Activated CD8-positive, alpha-beta T cell treated with anti-CD3 and anti-CD28 coated beads for 36 hours (primary cell): ENCODE results near the gene PPFIA2. TPM values are rescaled to one million over a fixed set of nuclear protein-coding genes. Genes with fewer than 3 reads are reported as not detected.

Experiments
- ATAC-seq: fragments of 200-7000 bp; cut with Tn5 transposase; one replicate; pipeline ENCODE4 v1.10.0; 2021; ENCODE audit warnings: mild to moderate bottlenecking, moderate library complexity
- CTCF ChIA-PET: fragments of 350-600 bp; sonication (Branson Sonifier 250); formaldehyde crosslinking; loops from one replicate; lab custom pipeline; 2021; ENCODE audit warnings: antibody characterized with exemption; lab: Charles Lee
- POLR2A ChIA-PET: fragments of 350-600 bp; sonication (Branson Sonifier 250); formaldehyde crosslinking; loops from one replicate; lab custom pipeline; 2021; ENCODE audit warnings: antibody characterized with exemption; lab: Charles Lee
- DNase-seq: peaks from one replicate; pipeline ENCODE4 v3.0.0-alpha.2; 2020
- H3K27ac Mint-ChIP-seq: one replicate; pipeline ENCODE4 v1.8.0; 2021; ENCODE audit warnings: mild to moderate bottlenecking, mixed read lengths
- H3K27me3 Mint-ChIP-seq: one replicate; pipeline ENCODE4 v1.8.0; 2021; ENCODE audit warnings: mixed read lengths
- H3K36me3 Mint-ChIP-seq: one replicate; pipeline ENCODE4 v1.8.0; 2021; ENCODE audit warnings: low read depth, mixed read lengths
- H3K4me1 Mint-ChIP-seq: one replicate; pipeline ENCODE4 v1.8.0; 2021; ENCODE audit warnings: low read depth, mixed read lengths
- H3K4me3 Mint-ChIP-seq: one replicate; pipeline ENCODE4 v1.8.0; 2021; ENCODE audit warnings: mild to moderate bottlenecking, moderate library complexity, mixed read lengths
- H3K9me3 Mint-ChIP-seq: one replicate; pipeline ENCODE4 v1.8.0; 2021; ENCODE audit warnings: mixed read lengths
- intact Hi-C: fragments of 100-400 bp; cut with micrococcal nuclease; formaldehyde crosslinking; loops from one replicate; pipeline ENCODE4 v1.10.0; 2022
- total RNA-seq, 2 experiments: library from RNA; stranded (reverse); gene quantifications; one replicate each; pipeline ENCODE4 v1.2.3, GENCODE V29; 2021
- TF ChIP-seq, protein P1 (sequence below): fragments of 200-600 bp; IDR thresholded peaks from one replicate; pipeline ENCODE4 v1.8.0; 2022; ENCODE audit warnings: antibody characterized with exemption, mild to moderate bottlenecking

The PPFIA2 gene
- total RNA-seq, 2 experiments from 2014 or later, result not detected

DNA sequence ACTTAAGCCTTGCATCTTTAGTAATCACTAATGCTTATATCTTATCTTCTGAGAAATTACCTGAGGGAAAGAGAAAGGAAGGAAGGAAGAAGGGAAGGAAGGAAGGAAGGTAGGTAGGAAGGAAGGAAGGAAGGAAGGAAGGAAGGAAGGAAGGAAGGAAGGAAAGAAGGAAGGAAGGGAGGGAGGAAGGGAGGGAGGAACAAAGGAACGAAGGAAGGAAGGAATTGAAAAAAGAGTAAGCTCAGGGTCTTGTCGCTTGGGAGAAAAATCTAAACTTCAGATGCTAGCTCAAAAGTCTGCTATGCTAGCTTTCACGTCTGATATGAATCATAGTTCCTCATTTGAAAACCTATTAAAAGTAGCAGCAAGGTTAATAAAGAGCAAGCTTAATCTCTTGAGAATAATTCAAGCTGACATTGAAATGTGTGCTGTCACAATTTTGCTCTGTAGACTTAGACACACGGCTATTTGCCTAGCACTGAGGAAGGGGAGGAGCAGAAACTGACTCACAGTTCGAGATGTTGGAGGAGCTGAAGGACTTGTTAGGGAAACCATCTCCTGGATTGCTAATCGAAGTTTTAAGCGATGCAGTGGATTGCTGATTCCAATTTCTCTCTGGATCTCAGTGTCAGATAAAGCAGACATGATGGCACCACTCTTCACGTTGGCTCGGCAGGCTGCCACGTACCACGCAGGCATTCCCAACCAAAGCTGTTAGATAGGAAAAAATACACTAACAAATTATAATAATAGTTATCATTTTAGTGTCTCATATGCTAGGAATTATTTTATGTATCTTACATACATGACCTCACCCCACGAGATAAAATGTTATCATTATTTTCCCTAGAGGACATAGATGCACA is 464.6 kb downstream of the PPFIA2 start:
- DNase-seq, result no peak

DNA sequence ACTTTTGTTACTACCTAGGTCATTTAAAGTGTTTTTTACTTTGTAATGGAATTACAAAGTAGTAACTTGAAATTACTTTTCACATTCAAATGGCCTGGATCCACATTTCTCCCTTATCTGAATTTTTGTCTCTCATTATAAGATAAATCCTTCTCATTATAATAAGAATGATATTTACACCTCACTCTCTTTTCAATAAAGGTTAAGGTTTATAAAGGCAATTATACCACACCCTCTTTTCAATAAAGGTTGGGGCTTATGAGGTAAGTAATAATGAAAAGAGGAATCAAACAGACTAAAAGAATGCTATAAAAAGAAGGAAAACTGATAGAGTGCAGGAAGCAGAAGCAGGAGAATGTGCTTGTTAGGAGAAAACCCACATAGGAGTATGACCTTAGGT is 470.5 kb downstream of the PPFIA2 start:
- Mint-ChIP-seq H3K9me3 (peaks cover under 1% of the 10 kb centered on the region), H3K4me1 (no peaks in the 10 kb centered on the region), H3K27me3 (no peaks in the 10 kb centered on the region), H3K4me3 (no peak overlapping the region), H3K36me3 (no peaks in the 10 kb centered on the region), H3K27ac (no peak overlapping the region)
- intact Hi-C loops, result no loop called here
- TF ChIP-seq, protein P1, sequence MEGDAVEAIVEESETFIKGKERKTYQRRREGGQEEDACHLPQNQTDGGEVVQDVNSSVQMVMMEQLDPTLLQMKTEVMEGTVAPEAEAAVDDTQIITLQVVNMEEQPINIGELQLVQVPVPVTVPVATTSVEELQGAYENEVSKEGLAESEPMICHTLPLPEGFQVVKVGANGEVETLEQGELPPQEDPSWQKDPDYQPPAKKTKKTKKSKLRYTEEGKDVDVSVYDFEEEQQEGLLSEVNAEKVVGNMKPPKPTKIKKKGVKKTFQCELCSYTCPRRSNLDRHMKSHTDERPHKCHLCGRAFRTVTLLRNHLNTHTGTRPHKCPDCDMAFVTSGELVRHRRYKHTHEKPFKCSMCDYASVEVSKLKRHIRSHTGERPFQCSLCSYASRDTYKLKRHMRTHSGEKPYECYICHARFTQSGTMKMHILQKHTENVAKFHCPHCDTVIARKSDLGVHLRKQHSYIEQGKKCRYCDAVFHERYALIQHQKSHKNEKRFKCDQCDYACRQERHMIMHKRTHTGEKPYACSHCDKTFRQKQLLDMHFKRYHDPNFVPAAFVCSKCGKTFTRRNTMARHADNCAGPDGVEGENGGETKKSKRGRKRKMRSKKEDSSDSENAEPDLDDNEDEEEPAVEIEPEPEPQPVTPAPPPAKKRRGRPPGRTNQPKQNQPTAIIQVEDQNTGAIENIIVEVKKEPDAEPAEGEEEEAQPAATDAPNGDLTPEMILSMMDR, result no peak
- DNase-seq (no peak), ATAC-seq (no peak)
- ChIA-PET POLR2A (no interaction called here), CTCF (no interaction called here)

More for the DNA sequence above, 464.6 kb downstream of the PPFIA2 start:
- no peak for ATAC-seq
- intact Hi-C loops, result no loop called here
- Mint-ChIP-seq H3K4me3 (no peak overlapping the region), H3K9me3 (peaks cover 4% of the 10 kb centered on the region), H3K27ac (no peak overlapping the region), H3K27me3 (no peaks in the 10 kb centered on the region), H3K36me3 (no peaks in the 10 kb centered on the region), H3K4me1 (no peaks in the 10 kb centered on the region)
- CTCF ChIA-PET, result no interaction called here
- POLR2A ChIA-PET, result interaction anchor here (0.6 kb wide), 1 partner anchor 591 kb away, joined by 3 read pairs; no protein-coding TSS in a partner anchor
- TF ChIP-seq, protein P1, result no peak

GRCh38 chr12:81284137-81284536 is 475.0 kb downstream of the PPFIA2 start:
- no peak for DNase-seq
- no peak overlapping the region for H3K4me3 Mint-ChIP-seq
- H3K9me3 Mint-ChIP-seq, result no peaks in the 10 kb centered on the region
- TF ChIP-seq, protein P1, result no peak
- no peaks in the 10 kb centered on the region for H3K27me3 Mint-ChIP-seq
- H3K36me3 Mint-ChIP-seq, result no peaks in the 10 kb centered on the region
- ChIA-PET CTCF (no interaction called here), POLR2A (no interaction called here)
- H3K27ac Mint-ChIP-seq, result no peak overlapping the region
- intact Hi-C loops, result no loop called here
- no peaks in the 10 kb centered on the region for H3K4me1 Mint-ChIP-seq
- no peak for ATAC-seq

DNA sequence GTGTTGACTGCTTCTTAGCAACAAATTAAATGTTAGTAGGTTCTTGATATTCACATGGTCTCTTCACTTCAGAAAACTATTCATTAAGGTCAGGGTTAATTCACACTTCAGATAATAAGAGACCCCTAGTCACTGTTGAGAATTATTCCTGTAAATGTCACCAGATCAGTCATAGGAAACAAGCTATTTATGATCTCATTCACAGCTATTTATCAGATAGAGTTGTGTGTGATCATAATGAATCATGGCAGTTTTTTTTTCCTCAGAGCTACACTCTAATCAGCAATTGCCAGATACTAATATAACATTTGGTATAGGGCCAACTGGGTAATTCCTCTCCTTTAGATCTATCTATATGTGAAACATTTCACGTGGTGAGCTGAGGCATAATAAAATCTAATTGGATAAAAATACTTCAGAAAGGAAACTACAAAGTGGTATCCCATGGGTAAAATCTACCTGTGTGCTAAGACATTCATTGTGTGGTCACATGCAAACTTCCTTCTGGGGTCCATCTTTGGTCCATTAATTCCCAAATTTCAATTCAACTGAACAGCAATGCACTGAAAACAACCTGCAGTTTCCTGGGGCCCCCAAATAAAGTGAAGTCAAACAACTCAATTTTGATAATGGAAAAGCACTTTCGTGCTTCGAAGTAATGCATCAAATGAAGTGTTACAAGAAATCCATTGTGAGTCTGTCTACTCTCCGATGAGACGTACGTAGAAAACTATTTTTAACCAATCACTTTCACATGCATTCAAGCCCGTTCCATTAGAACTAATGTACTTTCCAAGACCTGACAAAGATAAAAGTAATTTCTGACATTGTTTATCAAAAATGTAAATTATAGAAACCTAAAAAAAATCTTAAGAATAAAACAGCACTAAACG is 484.3 kb downstream of the PPFIA2 start:
- no peak for ATAC-seq
- intact Hi-C loops, result no loop called here
- H3K4me3 Mint-ChIP-seq, result no peak overlapping the region
- TF ChIP-seq, protein P1, result no peak
- H3K36me3 Mint-ChIP-seq, result no peaks in the 10 kb centered on the region
- POLR2A ChIA-PET, result no interaction called here
- H3K27ac Mint-ChIP-seq, result no peak overlapping the region
- no peaks in the 10 kb centered on the region for H3K27me3 Mint-ChIP-seq
- CTCF ChIA-PET, result no interaction called here
- H3K9me3 Mint-ChIP-seq, result no peaks in the 10 kb centered on the region
- H3K4me1 Mint-ChIP-seq, result no peaks in the 10 kb centered on the region
- DNase-seq, result no peak
